Cardiac septum (tissue), 1 donor: ENCODE results near the gene PTGES. TPM values are rescaled to one million over a fixed set of nuclear protein-coding genes. Genes with fewer than 3 reads are reported as not detected.

ENCODE experiments used
- DNase-seq: peaks from one replicate; pipeline ENCODE4 v3.0.0-alpha.2; 2020; ENCODE audit warnings: low spot score
- intact Hi-C: fragments of 100-400 bp; cut with DNase I; formaldehyde crosslinking; loops from one replicate; pipeline ENCODE4 v1.14.0; 2022
- total RNA-seq: library from RNA; stranded (reverse); fragmentation: NEBNext Ultra II Directional; extraction: Animal tissue kit (Norgen Biotek cat#: 25700); gene quantifications from one replicate; pipeline ENCODE4 v1.2.1, GENCODE V29; 2021
- donor health status: DM: no; HTN: no; CAD: no.

Gene PTGES
- total RNA-seq, 1 donor from 2014 or later: 1.1 TPM

GRCh38 chr9:129725795-129726251 is 27.0 kb downstream of the PTGES start:
- DNase-seq: no peak
- intact Hi-C loops: no loop called here

GRCh38 chr9:129724456-129725190 is 28.2 kb downstream of the PTGES start:
- no peak for DNase-seq
- intact Hi-C loops: no loop called here

- DNase-seq: no peak
- intact Hi-C loops: no loop called here
Observed at GRCh38 chr9:129722913-129723312, 29.9 kb downstream of the PTGES start.

GRCh38 chr9:129720865-129721545 is 31.8 kb downstream of the PTGES start:
- intact Hi-C loops: no loop called here
- no peak for DNase-seq

GRCh38 chr9:129720181-129720864 is 32.5 kb downstream of the PTGES start:
- intact Hi-C loops: no loop called here
- no peak for DNase-seq

- DNase-seq: no peak
- intact Hi-C loops: no loop called here
Observed at GRCh38 chr9:129719135-129719534, 33.7 kb downstream of the PTGES start.

- DNase-seq: no peak
- intact Hi-C loops: no loop called here
Observed at GRCh38 chr9:129718647-129719046, 34.2 kb downstream of the PTGES start.

- DNase-seq: no peak
- intact Hi-C loops: no loop called here
Observed at GRCh38 chr9:129717991-129718390, 34.9 kb downstream of the PTGES start.

- no peak for DNase-seq
- intact Hi-C loops: no loop called here
Observed at GRCh38 chr9:129716091-129716490, 36.8 kb downstream of the PTGES start.

- intact Hi-C loops: no loop called here
- no peak for DNase-seq
Observed at GRCh38 chr9:129714511-129715061, 38.3 kb downstream of the PTGES start.

- no peak for DNase-seq
- intact Hi-C loops: no loop called here
Observed at GRCh38 chr9:129713402-129713679, 39.5 kb downstream of the PTGES start.

- intact Hi-C loops: no loop called here
- no peak for DNase-seq
Observed at GRCh38 chr9:129712634-129713401, 40.0 kb downstream of the PTGES start.

- no peak for DNase-seq
- intact Hi-C loops: no loop called here
Observed at GRCh38 chr9:129710169-129710453, 42.7 kb downstream of the PTGES start.

- DNase-seq: no peak
Observed at GRCh38 chr9:129709438-129710168, 43.2 kb downstream of the PTGES start.

GRCh38 chr9:129708793-129709192 is 44.0 kb downstream of the PTGES start:
- DNase-seq: no peak
- intact Hi-C loops: no loop called here

More at GRCh38 chr9:129709438-129710168, 43.2 kb downstream of the PTGES start:
- intact Hi-C loops: no loop called here

- DNase-seq: no peak
- intact Hi-C loops: no loop called here
Observed at GRCh38 chr9:129704807-129705206, 48.0 kb downstream of the PTGES start.

- intact Hi-C loops: no loop called here
- DNase-seq: no peak
Observed at GRCh38 chr9:129703667-129704355, 49.0 kb downstream of the PTGES start.

GRCh38 chr9:129702589-129703520 is 50.0 kb downstream of the PTGES start:
- no peak for DNase-seq
- intact Hi-C loops: no loop called here
